GM20000 (cell line): ENCODE results near the gene DDX17.

Experiments
- DNase-seq: peaks from one replicate; pipeline ENCODE4 v3.0.0; 2012; ENCODE audit warnings: low spot score
- TF ChIP-seq, protein P1 (sequence below): IDR thresholded peaks from 2 replicates; pipeline ENCODE4 v1.5.1; 2012; ENCODE audit warnings: mild to moderate bottlenecking, control low read depth; ENCODE audit errors: extremely low read depth, missing control alignments

The DDX17 gene

DNA sequence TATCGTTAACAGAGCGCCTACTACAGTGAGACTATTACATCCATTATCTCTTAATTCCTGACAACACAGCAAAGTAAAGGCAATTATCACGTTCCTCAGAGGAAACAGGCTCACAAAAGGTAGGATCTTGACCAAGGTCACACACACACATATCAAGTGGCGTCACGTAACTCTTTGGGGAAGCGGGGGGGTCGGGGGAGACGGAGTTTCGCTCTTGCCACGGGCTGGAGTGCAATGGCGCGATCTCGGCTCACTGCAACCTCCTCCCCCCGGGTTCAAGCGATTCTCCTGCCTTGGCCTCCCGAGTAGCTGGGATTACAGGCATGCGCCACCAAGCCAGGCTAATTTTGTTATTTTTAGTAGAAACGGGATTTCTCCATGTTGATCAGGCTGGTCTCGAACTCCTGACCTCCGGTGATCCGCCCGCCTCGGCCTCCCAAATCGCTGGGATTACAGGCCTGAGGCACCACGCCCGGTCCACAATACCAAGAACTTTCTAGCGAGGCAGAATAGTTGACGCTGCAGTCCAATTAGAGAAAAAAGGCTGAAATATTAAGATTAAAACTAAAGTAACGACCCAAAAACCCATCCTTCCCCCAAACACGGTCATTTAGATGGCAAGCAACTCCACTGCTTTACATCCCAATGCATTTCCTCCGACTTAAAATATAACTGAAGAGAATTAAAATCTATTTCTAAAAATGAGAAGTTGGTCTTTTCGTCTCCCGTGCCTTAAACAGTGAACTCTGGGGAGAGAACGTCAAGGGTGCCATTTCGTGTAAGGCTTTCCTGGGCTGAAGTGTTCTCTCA, 1.2 kb downstream of the DDX17 start:
- TF ChIP-seq, protein P1, sequence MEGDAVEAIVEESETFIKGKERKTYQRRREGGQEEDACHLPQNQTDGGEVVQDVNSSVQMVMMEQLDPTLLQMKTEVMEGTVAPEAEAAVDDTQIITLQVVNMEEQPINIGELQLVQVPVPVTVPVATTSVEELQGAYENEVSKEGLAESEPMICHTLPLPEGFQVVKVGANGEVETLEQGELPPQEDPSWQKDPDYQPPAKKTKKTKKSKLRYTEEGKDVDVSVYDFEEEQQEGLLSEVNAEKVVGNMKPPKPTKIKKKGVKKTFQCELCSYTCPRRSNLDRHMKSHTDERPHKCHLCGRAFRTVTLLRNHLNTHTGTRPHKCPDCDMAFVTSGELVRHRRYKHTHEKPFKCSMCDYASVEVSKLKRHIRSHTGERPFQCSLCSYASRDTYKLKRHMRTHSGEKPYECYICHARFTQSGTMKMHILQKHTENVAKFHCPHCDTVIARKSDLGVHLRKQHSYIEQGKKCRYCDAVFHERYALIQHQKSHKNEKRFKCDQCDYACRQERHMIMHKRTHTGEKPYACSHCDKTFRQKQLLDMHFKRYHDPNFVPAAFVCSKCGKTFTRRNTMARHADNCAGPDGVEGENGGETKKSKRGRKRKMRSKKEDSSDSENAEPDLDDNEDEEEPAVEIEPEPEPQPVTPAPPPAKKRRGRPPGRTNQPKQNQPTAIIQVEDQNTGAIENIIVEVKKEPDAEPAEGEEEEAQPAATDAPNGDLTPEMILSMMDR = no peak
- peak; percentile 53 for DNase-seq

- DNase-seq = no peak
- TF ChIP-seq, protein P1 = no peak
Observed at GRCh38 chr22:38503021-38503420, 3.1 kb downstream of the DDX17 start.

DNA sequence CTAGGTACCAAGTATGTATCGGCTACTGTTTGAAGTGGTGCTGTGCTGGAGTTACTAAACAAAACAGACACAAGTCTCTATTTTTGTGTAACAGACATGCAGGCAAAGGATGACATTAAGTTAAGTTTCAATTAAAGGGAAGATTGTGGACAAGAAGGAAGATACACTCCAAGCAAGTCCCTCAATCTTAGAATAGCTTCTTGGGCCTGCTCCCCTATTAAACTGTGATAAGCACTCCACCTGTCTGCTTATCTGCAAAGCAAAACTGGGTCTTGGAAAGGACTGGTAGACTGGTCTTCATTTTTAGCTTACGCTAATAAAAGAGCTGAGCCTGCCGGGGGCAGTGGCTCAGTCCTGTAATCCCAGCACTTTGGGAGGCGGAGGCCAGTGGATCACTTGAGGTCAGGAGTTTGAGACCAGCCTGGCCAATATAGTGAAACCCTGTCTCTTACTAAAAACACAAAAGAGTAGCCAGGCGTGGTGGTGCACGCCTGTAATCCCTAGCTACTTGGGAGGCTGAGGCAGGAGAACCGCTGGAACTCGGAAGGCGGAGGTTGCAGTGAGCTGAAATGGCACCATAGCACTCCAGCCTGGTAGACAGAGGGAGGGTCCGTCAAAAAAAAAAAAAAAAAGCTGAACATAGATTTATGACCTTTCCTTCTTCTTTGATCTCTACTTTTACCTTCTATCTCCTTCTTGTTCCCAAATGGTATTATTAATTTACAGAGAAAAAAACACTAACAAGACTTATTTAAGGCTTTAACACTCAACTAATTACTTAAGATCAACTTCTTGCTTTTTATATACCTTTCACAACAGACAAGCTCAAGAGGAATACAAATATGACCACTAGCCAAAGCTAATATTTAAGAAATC, 4.1 kb downstream of the DDX17 start:
- DNase-seq = no peak
- TF ChIP-seq, protein P1 = no peak

GRCh38 chr22:38497869-38498268, 8.2 kb downstream of the DDX17 start:
- DNase-seq = no peak
- TF ChIP-seq, protein P1 = no peak

- no peak for DNase-seq
- TF ChIP-seq, protein P1 = no peak
Observed at GRCh38 chr22:38494939-38495338, 11.2 kb downstream of the DDX17 start.

GRCh38 chr22:38494498-38494897, 11.6 kb downstream of the DDX17 start:
- TF ChIP-seq, protein P1 = no peak

More at GRCh38 chr22:38494498-38494897, 11.6 kb downstream of the DDX17 start:
- no peak for DNase-seq
